OCI-LY7 (cell line): ENCODE results near the gene CPPED1. TPM values are rescaled to one million over a fixed set of nuclear protein-coding genes. Genes with fewer than 3 reads are reported as not detected.
A peak's percentile ranks its signal among the peaks of the same experiment; 100 is the strongest.

Source experiments
- BruUV-seq: library from RNA; stranded (reverse); fragments of 400-500 nt; replicated peaks from 2 replicates; lab custom pipeline; 2021; lab: Mats Ljungman, UMichigan
- CTCF ChIA-PET: fragments of 300-600 bp; sonication (Branson Sonifier 250); formaldehyde crosslinking; loops from one replicate; lab custom pipeline; 2022; ENCODE audit warnings: antibody characterized with exemption; ENCODE audit not compliant: unreplicated experiment; lab: Charles Lee
- POLR2A ChIA-PET: fragments of 300-600 bp; sonication (Branson Sonifier 250); formaldehyde crosslinking; loops from one replicate; lab custom pipeline; 2022; ENCODE audit warnings: antibody characterized with exemption; lab: Charles Lee
- DNase-seq: peaks from one replicate; pipeline ENCODE4 v3.0.0-alpha.2; 2015; ENCODE audit warnings: low spot score
- H2AFZ ChIP-seq: fragments of 200-600 bp; sonication (generic), shearing (Covaris generic); 2 replicates; pipeline ENCODE4 v1.6.1; 2014; ENCODE audit warnings: mild to moderate bottlenecking, antibody characterized with exemption, low read length, moderate library complexity
- H3K27ac ChIP-seq: fragments of 200-600 bp; sonication (generic); 2 replicates; pipeline ENCODE4 v1.5.1; 2014; ENCODE audit warnings: mixed run types, low read depth, mild to moderate bottlenecking, moderate library complexity, low read length, inconsistent platforms; ENCODE audit not compliant: poor library complexity, severe bottlenecking
- H3K36me3 ChIP-seq: fragments of 200-600 bp; sonication (generic); 2 replicates; pipeline ENCODE4 v1.6.1; 2014; ENCODE audit warnings: mild to moderate bottlenecking, antibody characterized with exemption, low read length, moderate library complexity, mixed read lengths; ENCODE audit not compliant: insufficient read depth
- H3K4me1 ChIP-seq: fragments of 200-600 bp; sonication (generic); 2 replicates; pipeline ENCODE4 v1.5.1; 2014; ENCODE audit warnings: mild to moderate bottlenecking, low read length; ENCODE audit not compliant: insufficient read depth, poor library complexity, severe bottlenecking
- H3K4me2 ChIP-seq: fragments of 200-600 bp; sonication (generic); 2 replicates; pipeline ENCODE4 v1.6.1; 2014; ENCODE audit warnings: mild to moderate bottlenecking, low read length
- H3K4me3 ChIP-seq: fragments of 200-600 bp; sonication (generic); 2 replicates; pipeline ENCODE4 v1.5.1; 2014; ENCODE audit warnings: mild to moderate bottlenecking, low read depth, low read length; ENCODE audit not compliant: poor library complexity, severe bottlenecking
- H3K79me2 ChIP-seq: fragments of 200-600 bp; sonication (generic); 2 replicates; pipeline ENCODE4 v1.6.1; 2016; ENCODE audit warnings: low read depth, mild to moderate bottlenecking, low read length, moderate library complexity, mixed read lengths; ENCODE audit not compliant: insufficient read depth
- H3K9me2 ChIP-seq: fragments of 200-600 bp; sonication (generic); 2 replicates; pipeline ENCODE4 v1.6.1; 2016; ENCODE audit warnings: mild to moderate bottlenecking, low read length, mixed read lengths; ENCODE audit not compliant: insufficient read depth
- H3K9me3 ChIP-seq: fragments of 200-600 bp; sonication (generic); 2 replicates; pipeline ENCODE4 v1.6.1; 2014; ENCODE audit warnings: mild to moderate bottlenecking, mixed run types, low read length, mixed read lengths
- H4K20me1 ChIP-seq: fragments of 200-600 bp; sonication (generic); 2 replicates; pipeline ENCODE4 v1.6.1; 2014; ENCODE audit warnings: mild to moderate bottlenecking, antibody characterized with exemption, low read length, moderate library complexity, mixed read lengths; ENCODE audit not compliant: insufficient read depth
- EZH2phosphoT487 ChIP-seq: fragments of 200-600 bp; sonication (generic); IDR thresholded peaks from 2 replicates; pipeline ENCODE4 v1.6.1; 2018; ENCODE audit warnings: low read depth, borderline replicate concordance, mild to moderate bottlenecking, mixed run types, antibody characterized with exemption, low read length, moderate library complexity, mixed read lengths
- intact Hi-C: fragments of 100-400 bp; cut with micrococcal nuclease; formaldehyde crosslinking; loops from one replicate; pipeline ENCODE4 v1.10.0; 2022; ENCODE audit not compliant: unreplicated experiment
- total RNA-seq, 2 experiments: library from RNA; depleted of rRNA in 1 of 2; stranded (reverse); fragments of >200 nt in 1 of 2; shearing (Covaris generic) in 1 of 2; gene quantifications; 2 replicates each; pipeline ENCODE4 v1.2.3, GENCODE V29; 2014 to 2022
- TF ChIP-seq, protein P1 (sequence below): fragments of 200-600 bp; sonication (generic); conservative IDR thresholded peaks from 2 replicates; pipeline ENCODE4 v1.5.1; 2014; ENCODE audit warnings: mild to moderate bottlenecking, antibody characterized with exemption, low read length, moderate library complexity, mixed read lengths

Gene CPPED1
- total RNA-seq, 2 experiments from 2014 or later = 8.6 to 14.2 TPM

- Histone ChIP-seq H3K9me3 (no peaks in the 10 kb centered on the region), H3K4me1 (no peaks in the 10 kb centered on the region), H3K27ac (no peak overlapping the region), H3K79me2 (no peaks in the 10 kb centered on the region), H3K4me2 (no peak overlapping the region), H3K9me2 (no peaks in the 10 kb centered on the region), H3K4me3 (no peak overlapping the region), H2AFZ (no peak overlapping the region), H4K20me1 (no peaks in the 10 kb centered on the region), H3K36me3 (peaks cover 6% of the 10 kb centered on the region)
- peak; percentile 65 for DNase-seq
- CTCF ChIA-PET = no interaction called here
- intact Hi-C loops = no loop called here
- POLR2A ChIA-PET = no interaction called here
- TF ChIP-seq, protein P1, sequence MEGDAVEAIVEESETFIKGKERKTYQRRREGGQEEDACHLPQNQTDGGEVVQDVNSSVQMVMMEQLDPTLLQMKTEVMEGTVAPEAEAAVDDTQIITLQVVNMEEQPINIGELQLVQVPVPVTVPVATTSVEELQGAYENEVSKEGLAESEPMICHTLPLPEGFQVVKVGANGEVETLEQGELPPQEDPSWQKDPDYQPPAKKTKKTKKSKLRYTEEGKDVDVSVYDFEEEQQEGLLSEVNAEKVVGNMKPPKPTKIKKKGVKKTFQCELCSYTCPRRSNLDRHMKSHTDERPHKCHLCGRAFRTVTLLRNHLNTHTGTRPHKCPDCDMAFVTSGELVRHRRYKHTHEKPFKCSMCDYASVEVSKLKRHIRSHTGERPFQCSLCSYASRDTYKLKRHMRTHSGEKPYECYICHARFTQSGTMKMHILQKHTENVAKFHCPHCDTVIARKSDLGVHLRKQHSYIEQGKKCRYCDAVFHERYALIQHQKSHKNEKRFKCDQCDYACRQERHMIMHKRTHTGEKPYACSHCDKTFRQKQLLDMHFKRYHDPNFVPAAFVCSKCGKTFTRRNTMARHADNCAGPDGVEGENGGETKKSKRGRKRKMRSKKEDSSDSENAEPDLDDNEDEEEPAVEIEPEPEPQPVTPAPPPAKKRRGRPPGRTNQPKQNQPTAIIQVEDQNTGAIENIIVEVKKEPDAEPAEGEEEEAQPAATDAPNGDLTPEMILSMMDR = no peak
- no peak for TF ChIP-seq EZH2phosphoT487
- BruUV-seq = no TSS peak
Observed at GRCh38 chr16:12661656-12662172, 142.0 kb downstream of the CPPED1 start.

DNA sequence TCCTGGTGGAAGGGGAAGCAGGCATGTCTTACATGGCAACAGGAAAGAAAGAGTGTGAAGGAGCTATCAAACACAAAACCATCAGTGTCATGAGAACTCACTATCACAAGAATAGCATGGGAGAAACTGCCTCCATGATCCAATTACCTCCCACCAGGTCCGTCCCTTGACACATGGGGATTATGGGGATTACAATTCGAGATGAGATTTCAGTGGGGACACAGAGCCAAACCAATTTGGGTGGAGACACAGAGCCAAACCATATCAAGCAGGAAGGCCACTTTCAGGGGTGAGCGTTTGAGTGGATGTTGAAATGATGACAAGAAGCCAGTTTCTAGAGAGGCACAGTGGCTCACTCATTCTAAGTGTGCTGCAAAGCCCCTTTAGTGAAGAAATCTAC lies 143.8 kb downstream of the CPPED1 start:
- H3K36me3 ChIP-seq = peaks cover 6% of the 10 kb centered on the region
- no peak overlapping the region for H3K27ac ChIP-seq
- H4K20me1 ChIP-seq = no peaks in the 10 kb centered on the region
- no peak overlapping the region for H3K4me2 ChIP-seq
- CTCF ChIA-PET = no interaction called here
- H2AFZ ChIP-seq = no peak overlapping the region
- H3K79me2 ChIP-seq = no peaks in the 10 kb centered on the region
- no peak for TF ChIP-seq EZH2phosphoT487
- TF ChIP-seq, protein P1 = no peak
- DNase-seq = no peak
- no peaks in the 10 kb centered on the region for H3K9me2 ChIP-seq
- no peaks in the 10 kb centered on the region for H3K4me1 ChIP-seq
- BruUV-seq = no TSS peak
- no peaks in the 10 kb centered on the region for H3K9me3 ChIP-seq
- intact Hi-C loops = no loop called here
- POLR2A ChIA-PET = no interaction called here
- no peak overlapping the region for H3K4me3 ChIP-seq

- TF ChIP-seq, protein P1 = no peak
- TF ChIP-seq EZH2phosphoT487 = no peak
- no peak for DNase-seq
- Histone ChIP-seq H3K9me2 (no peaks in the 10 kb centered on the region), H3K36me3 (peaks cover 6% of the 10 kb centered on the region; the same call in 1 of the 2 replicates), H3K27ac (no peak overlapping the region), H2AFZ (no peak overlapping the region), H4K20me1 (no peaks in the 10 kb centered on the region), H3K4me1 (no peaks in the 10 kb centered on the region), H3K9me3 (no peaks in the 10 kb centered on the region), H3K4me3 (no peak overlapping the region), H3K79me2 (no peaks in the 10 kb centered on the region), H3K4me2 (no peak overlapping the region)
- intact Hi-C loops = no loop called here
- no TSS peak for BruUV-seq
- ChIA-PET CTCF (no interaction called here), POLR2A (no interaction called here)
Observed at GRCh38 chr16:12658506-12658905, 145.2 kb downstream of the CPPED1 start.
